ENCODE measurements around the gene ARHGEF9. TPM values are rescaled to one million over a fixed set of nuclear protein-coding genes. Genes with fewer than 3 reads are reported as not detected.
"Not testable (repeated sequence)": the region's sequence is repeated elsewhere in the genome, so short reads cannot be mapped to it uniquely, and the experiment has no call there.

ARHGEF9 gene
- total RNA-seq, 1 donor from 2014 or later, result 56.4 TPM

DNA sequence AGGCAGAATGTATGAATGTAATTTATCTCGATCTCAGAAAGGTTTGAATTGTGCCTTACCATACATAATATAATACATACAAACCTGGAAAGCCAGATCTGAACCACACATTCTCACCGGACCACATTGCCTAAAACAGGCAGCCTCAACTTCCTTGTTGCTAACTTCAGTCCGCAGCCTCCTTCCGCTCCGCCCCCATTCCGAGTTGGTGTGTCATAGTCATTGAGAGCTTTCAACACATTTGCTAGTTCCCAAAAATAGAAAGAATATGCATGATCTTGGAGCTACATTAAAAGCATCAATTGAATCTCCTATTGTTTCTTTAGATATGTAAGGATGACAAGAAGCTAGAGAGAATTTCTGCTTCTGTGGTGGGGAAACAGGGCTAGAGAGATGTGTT is 127.2 kb downstream of the ARHGEF9 start:
- TF ChIP-seq, protein P1, sequence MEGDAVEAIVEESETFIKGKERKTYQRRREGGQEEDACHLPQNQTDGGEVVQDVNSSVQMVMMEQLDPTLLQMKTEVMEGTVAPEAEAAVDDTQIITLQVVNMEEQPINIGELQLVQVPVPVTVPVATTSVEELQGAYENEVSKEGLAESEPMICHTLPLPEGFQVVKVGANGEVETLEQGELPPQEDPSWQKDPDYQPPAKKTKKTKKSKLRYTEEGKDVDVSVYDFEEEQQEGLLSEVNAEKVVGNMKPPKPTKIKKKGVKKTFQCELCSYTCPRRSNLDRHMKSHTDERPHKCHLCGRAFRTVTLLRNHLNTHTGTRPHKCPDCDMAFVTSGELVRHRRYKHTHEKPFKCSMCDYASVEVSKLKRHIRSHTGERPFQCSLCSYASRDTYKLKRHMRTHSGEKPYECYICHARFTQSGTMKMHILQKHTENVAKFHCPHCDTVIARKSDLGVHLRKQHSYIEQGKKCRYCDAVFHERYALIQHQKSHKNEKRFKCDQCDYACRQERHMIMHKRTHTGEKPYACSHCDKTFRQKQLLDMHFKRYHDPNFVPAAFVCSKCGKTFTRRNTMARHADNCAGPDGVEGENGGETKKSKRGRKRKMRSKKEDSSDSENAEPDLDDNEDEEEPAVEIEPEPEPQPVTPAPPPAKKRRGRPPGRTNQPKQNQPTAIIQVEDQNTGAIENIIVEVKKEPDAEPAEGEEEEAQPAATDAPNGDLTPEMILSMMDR (IDR thresholded peaks at IDR 0.05), result no peak
- H3K27me3 Mint-ChIP-seq (ENCODE audit: low read depth), result no peaks in the 10 kb centered on the region
- peaks cover 11% of the 10 kb centered on the region for H3K9me3 Mint-ChIP-seq (ENCODE audit: low read depth)
- peaks cover 4% of the 10 kb centered on the region for H3K36me3 Mint-ChIP-seq (ENCODE audit: low read depth)
- peak overlapping the region; percentile 37 for H3K4me3 Mint-ChIP-seq (ENCODE audit: unreplicated experiment)
- peaks cover 42% of the 10 kb centered on the region for H3K4me1 Mint-ChIP-seq (ENCODE audit: low read depth)
- no peak for DNase-seq (ENCODE audit: low spot score)
- H3K27ac Mint-ChIP-seq (ENCODE audit: unreplicated experiment), result peak overlapping the region; percentile 85

DNA sequence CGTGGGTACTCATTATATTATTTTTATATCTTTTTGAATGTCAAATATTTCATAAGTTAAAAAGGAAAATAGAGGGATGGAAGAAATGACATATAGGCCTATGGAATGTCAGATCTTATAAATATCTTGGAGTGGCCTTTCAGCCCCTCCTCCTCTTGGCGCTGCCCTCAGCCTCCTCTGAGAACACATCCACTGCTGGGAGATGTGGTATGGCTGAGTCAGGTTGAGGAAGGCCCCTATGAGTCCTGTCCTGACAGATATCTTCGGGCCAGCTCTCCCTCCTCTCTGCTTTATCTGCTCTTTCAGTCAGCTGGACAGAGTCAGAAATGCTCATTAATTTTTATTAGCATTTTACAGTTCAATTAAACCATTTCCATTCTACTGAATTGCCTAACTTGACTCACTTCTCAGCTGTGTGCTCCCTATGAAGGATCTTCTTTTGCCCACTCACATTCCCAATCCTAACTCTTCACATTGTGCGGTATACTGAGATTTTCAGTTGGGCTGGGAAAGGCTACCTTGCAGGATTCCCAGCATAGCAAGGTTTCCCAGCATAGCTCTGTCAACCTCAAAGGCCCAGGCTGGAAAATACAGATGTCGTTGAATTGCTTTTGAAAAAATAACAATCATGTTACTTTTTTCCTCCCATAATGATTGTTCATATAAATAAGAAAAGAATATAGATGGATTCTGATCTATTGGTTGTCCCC is 128.0 kb downstream of the ARHGEF9 start:
- H3K36me3 Mint-ChIP-seq (ENCODE audit: low read depth), result peaks cover 4% of the 10 kb centered on the region
- H3K27ac Mint-ChIP-seq (ENCODE audit: unreplicated experiment), result peak overlapping the region; percentile 85
- no peak for DNase-seq (ENCODE audit: low spot score)
- H3K4me1 Mint-ChIP-seq (ENCODE audit: low read depth), result peaks cover 46% of the 10 kb centered on the region
- H3K9me3 Mint-ChIP-seq (ENCODE audit: low read depth), result peaks cover 11% of the 10 kb centered on the region
- H3K4me3 Mint-ChIP-seq (ENCODE audit: unreplicated experiment), result peak overlapping the region; percentile 10
- H3K27me3 Mint-ChIP-seq (ENCODE audit: low read depth), result no peaks in the 10 kb centered on the region
- TF ChIP-seq, protein P1 (IDR thresholded peaks at IDR 0.05), result no peak

DNA sequence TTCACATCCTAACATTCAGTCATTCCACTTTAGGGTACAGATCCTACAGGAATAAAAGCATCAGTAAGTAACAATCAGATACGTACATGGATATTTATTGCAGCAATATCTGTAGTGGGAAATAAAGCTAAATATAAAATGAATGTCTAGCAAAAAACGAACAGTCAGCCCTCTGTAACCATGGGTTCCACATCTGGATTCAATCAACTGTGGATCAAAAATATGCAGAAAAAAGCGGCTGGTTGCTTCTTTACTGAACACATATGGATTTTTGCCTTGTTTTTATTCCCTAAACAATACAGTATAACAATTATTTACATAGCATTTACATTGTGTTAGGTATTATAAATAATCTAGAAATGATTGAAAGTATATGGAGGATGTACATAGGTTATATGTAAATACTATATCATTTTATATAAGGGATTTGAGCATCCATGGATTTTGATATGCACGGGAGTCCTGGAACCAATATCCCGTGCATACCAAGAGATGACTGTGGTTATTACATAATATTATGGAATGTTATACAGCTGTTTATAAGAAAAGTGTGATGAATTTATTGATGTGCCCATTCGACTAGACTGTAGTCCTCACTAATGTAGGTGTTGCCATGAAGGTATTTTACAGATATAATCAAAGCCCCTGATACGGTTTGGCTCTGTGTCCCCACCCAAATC is 132.8 kb downstream of the ARHGEF9 start:
- Mint-ChIP-seq H3K27ac (ENCODE audit: unreplicated experiment) (no peak overlapping the region), H3K4me1 (ENCODE audit: low read depth) (peaks cover 20% of the 10 kb centered on the region), H3K36me3 (ENCODE audit: low read depth) (peaks cover 4% of the 10 kb centered on the region), H3K9me3 (ENCODE audit: low read depth) (peaks cover 20% of the 10 kb centered on the region), H3K4me3 (ENCODE audit: unreplicated experiment) (no peak overlapping the region), H3K27me3 (ENCODE audit: low read depth) (no peaks in the 10 kb centered on the region)
- DNase-seq (ENCODE audit: low spot score), result no peak
- TF ChIP-seq, protein P1 (IDR thresholded peaks at IDR 0.05), result no peak

DNA sequence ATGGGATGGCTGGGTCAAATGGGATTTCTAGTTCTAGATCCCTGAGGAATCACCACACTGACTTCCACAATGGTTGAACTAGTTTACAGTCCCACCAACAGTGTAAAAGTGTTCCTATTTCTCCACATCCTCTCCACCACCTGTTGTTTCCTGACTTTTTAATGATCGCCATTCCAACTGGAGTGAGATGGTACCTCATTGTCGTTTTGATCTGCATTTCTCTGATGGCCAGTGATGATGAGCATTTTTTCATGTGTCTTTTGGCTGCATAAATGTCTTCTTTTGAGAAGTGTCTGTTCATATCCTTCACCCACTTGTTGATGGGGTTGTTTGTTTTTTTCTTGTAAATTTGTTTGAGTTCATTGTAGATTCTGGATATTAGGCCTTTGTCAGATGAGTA is 139.3 kb downstream of the ARHGEF9 start:
- not testable (repeated sequence) for H3K4me1 Mint-ChIP-seq (ENCODE audit: low read depth); DNase-seq (ENCODE audit: low spot score); H3K27me3 Mint-ChIP-seq (ENCODE audit: low read depth); H3K27ac Mint-ChIP-seq (ENCODE audit: unreplicated experiment); H3K4me3 Mint-ChIP-seq (ENCODE audit: unreplicated experiment)
- Mint-ChIP-seq H3K36me3 (ENCODE audit: low read depth) (peaks cover 11% of the 10 kb centered on the region), H3K9me3 (ENCODE audit: low read depth) (peaks cover 24% of the 10 kb centered on the region)

DNA sequence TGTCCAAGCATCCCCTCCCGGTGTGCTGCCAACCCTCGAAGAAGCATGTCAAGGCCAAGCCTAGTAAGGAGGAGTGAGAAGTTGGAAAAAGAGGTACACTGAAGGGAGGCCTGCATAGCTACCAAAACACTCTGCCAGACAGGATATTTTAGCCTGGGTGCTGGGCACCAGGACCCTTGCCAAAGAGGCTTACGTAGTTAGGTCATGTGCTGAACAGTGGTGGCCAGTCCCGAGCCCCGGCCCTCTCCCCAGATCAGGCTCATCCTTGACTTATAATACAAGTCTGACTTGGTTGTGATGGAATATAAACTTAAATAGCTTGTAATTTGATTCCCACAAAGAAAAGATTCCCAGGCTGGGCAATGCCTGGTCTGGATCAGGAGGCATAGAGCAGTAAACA is 149.3 kb downstream of the ARHGEF9 start:
- H3K27me3 Mint-ChIP-seq (ENCODE audit: low read depth), result no peaks in the 10 kb centered on the region
- H3K27ac Mint-ChIP-seq (ENCODE audit: unreplicated experiment), result no peak overlapping the region
- no peak for DNase-seq (ENCODE audit: low spot score)
- TF ChIP-seq, protein P1 (IDR thresholded peaks at IDR 0.05), result no peak
- H3K36me3 Mint-ChIP-seq (ENCODE audit: low read depth), result peaks cover 25% of the 10 kb centered on the region
- H3K9me3 Mint-ChIP-seq (ENCODE audit: low read depth), result peaks cover 36% of the 10 kb centered on the region
- no peaks in the 10 kb centered on the region for H3K4me1 Mint-ChIP-seq (ENCODE audit: low read depth)
- H3K4me3 Mint-ChIP-seq (ENCODE audit: unreplicated experiment), result no peak overlapping the region

Data from chondrocyte (in vitro differentiated cells).